ENCODE results near the gene EIF2S2. TPM values are rescaled to one million over a fixed set of nuclear protein-coding genes. Genes with fewer than 3 reads are reported as not detected.

EIF2S2 gene
- polyA plus RNA-seq, 3 donors: 18.8 to 20.1 (median 18.9) TPM

GRCh38 chr20:34095825-34096224, 16.2 kb downstream of the EIF2S2 start:
- H3K4me3 ChIP-seq (replicated peaks in 1 of 3; ENCODE audit: low read depth in 2 of 3, low read length in 3 of 3): no peak overlapping the region
- H3K27me3 Mint-ChIP-seq (ENCODE audit: low read depth in 3 of 3): no peaks in the 10 kb centered on the region
- peaks cover 38% of the 10 kb centered on the region for H3K79me2 ChIP-seq (ENCODE audit: insufficient read depth, low read length)
- H3K4me1 Mint-ChIP-seq: no peaks in the 10 kb centered on the region
- intact Hi-C loops (cut with micrococcal nuclease): no loop called here
- H3K4me3 Mint-ChIP-seq: no peak overlapping the region
- no peaks in the 10 kb centered on the region for H3K4me1 ChIP-seq (ENCODE audit: control insufficient read depth in 1 of 2, insufficient read depth in 2 of 2, low read length in 2 of 2)
- no peak overlapping the region for H3K27ac Mint-ChIP-seq
- H2AFZ ChIP-seq (ENCODE audit: insufficient read depth, low read depth, low read length, poor library complexity, severe bottlenecking): no peak overlapping the region
- H3K4me2 ChIP-seq (replicated peaks; ENCODE audit: extremely low read depth, low read length, poor library complexity, severe bottlenecking): no peak overlapping the region
- H3K9ac ChIP-seq (ENCODE audit: insufficient read depth, low read length, poor library complexity, severe bottlenecking): no peak overlapping the region
- H3K36me3 ChIP-seq (replicated peaks in 1 of 2; ENCODE audit: control insufficient read depth in 1 of 2, insufficient read depth in 2 of 2, low read length in 2 of 2): peaks cover 94 to 98% of the 10 kb centered on the region in 2 donors
- peak overlapping the region in 1 of 2 donors; percentile 26 for H3K27ac ChIP-seq (ENCODE audit: low read depth in 1 of 2, low read length in 2 of 2)
- H3K9me3 ChIP-seq (replicated peaks in 1 of 2; ENCODE audit: control insufficient read depth in 1 of 2, insufficient read depth in 1 of 2, low read length in 2 of 2): no peaks in the 10 kb centered on the region
- no peak for DNase-seq
- no peaks in the 10 kb centered on the region for H3K9me3 Mint-ChIP-seq
- no peak for TF ChIP-seq CTCF (IDR thresholded peaks at IDR 0.05)
- H4K20me1 ChIP-seq (ENCODE audit: insufficient read depth, low read length): peaks cover 86% of the 10 kb centered on the region
- H3K36me3 Mint-ChIP-seq: peaks cover 76 to 86% of the 10 kb centered on the region in 2 donors
- no peaks in the 10 kb centered on the region for H3K27me3 ChIP-seq (ENCODE audit: control insufficient read depth in 2 of 2, insufficient read depth in 2 of 2, low read length in 2 of 2)

- intact Hi-C loops (cut with micrococcal nuclease): no loop called here
- Histone ChIP-seq H3K36me3 (replicated peaks in 1 of 2; ENCODE audit: control insufficient read depth in 1 of 2, insufficient read depth in 2 of 2, low read length in 2 of 2) (peaks cover 92 to 98% of the 10 kb centered on the region in 2 donors), H3K27ac (ENCODE audit: low read depth in 1 of 2, low read length in 2 of 2) (no peak overlapping the region), H3K4me2 (replicated peaks; ENCODE audit: extremely low read depth, low read length, poor library complexity, severe bottlenecking) (no peak overlapping the region), H3K27me3 (ENCODE audit: control insufficient read depth in 2 of 2, insufficient read depth in 2 of 2, low read length in 2 of 2) (no peaks in the 10 kb centered on the region), H2AFZ (ENCODE audit: insufficient read depth, low read depth, low read length, poor library complexity, severe bottlenecking) (no peak overlapping the region), H3K79me2 (ENCODE audit: insufficient read depth, low read length) (peaks cover 34% of the 10 kb centered on the region), H3K9me3 (replicated peaks in 1 of 2; ENCODE audit: control insufficient read depth in 1 of 2, insufficient read depth in 1 of 2, low read length in 2 of 2) (no peaks in the 10 kb centered on the region), H3K9ac (ENCODE audit: insufficient read depth, low read length, poor library complexity, severe bottlenecking) (no peak overlapping the region), H4K20me1 (ENCODE audit: insufficient read depth, low read length) (peaks cover 89% of the 10 kb centered on the region), H3K4me1 (ENCODE audit: control insufficient read depth in 1 of 2, insufficient read depth in 2 of 2, low read length in 2 of 2) (no peaks in the 10 kb centered on the region), H3K4me3 (replicated peaks in 1 of 3; ENCODE audit: low read depth in 2 of 3, low read length in 3 of 3) (no peak overlapping the region)
- no peaks in the 10 kb centered on the region for H3K9me3 Mint-ChIP-seq
- no peaks in the 10 kb centered on the region for H3K27me3 Mint-ChIP-seq (ENCODE audit: low read depth in 3 of 3)
- H3K4me1 Mint-ChIP-seq: no peaks in the 10 kb centered on the region
- no CpG with 5 or more reads among the region's 2 CpGs for WGBS (ENCODE audit: insufficient coverage)
- peak overlapping the region in 1 of 7 donors; percentile 13 for H3K27ac Mint-ChIP-seq
- peaks cover 79 to 86% of the 10 kb centered on the region in 2 donors for H3K36me3 Mint-ChIP-seq
- TF ChIP-seq CTCF (IDR thresholded peaks at IDR 0.05): no peak
- no peak overlapping the region for H3K4me3 Mint-ChIP-seq
- DNase-seq: no peak
Observed at GRCh38 chr20:34093895-34094294, 18.1 kb downstream of the EIF2S2 start.

Measured in CD14-positive monocyte (primary cell).